ENCODE measurements around the gene USP13.

The USP13 gene

GRCh38 chr3:179702271-179702947 lies 49.6 kb downstream of the USP13 start:
- TF ChIP-seq, protein P1, sequence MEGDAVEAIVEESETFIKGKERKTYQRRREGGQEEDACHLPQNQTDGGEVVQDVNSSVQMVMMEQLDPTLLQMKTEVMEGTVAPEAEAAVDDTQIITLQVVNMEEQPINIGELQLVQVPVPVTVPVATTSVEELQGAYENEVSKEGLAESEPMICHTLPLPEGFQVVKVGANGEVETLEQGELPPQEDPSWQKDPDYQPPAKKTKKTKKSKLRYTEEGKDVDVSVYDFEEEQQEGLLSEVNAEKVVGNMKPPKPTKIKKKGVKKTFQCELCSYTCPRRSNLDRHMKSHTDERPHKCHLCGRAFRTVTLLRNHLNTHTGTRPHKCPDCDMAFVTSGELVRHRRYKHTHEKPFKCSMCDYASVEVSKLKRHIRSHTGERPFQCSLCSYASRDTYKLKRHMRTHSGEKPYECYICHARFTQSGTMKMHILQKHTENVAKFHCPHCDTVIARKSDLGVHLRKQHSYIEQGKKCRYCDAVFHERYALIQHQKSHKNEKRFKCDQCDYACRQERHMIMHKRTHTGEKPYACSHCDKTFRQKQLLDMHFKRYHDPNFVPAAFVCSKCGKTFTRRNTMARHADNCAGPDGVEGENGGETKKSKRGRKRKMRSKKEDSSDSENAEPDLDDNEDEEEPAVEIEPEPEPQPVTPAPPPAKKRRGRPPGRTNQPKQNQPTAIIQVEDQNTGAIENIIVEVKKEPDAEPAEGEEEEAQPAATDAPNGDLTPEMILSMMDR (IDR thresholded peaks at IDR 0.05; ENCODE audit: poor library complexity, severe bottlenecking): no peak
- Histone ChIP-seq H3K4me3 (ENCODE audit: severe bottlenecking) (no peak overlapping the region), H3K27me3 (ENCODE audit: insufficient read depth, poor library complexity, severe bottlenecking) (no peaks in the 10 kb centered on the region), H3K36me3 (ENCODE audit: low read depth) (no peaks in the 10 kb centered on the region), H3K27ac (ENCODE audit: poor library complexity, severe bottlenecking) (no peak overlapping the region), H3K9me3 (ENCODE audit: severe bottlenecking) (no peaks in the 10 kb centered on the region), H3K4me1 (ENCODE audit: insufficient read depth, poor library complexity, severe bottlenecking) (no peaks in the 10 kb centered on the region)
- ATAC-seq (ENCODE audit: low read depth) (no peak), DNase-seq (ENCODE audit: low spot score) (no peak)

GRCh38 chr3:179703816-179704215 lies 51.0 kb downstream of the USP13 start:
- TF ChIP-seq, protein P1 (IDR thresholded peaks at IDR 0.05; ENCODE audit: poor library complexity, severe bottlenecking): no peak
- Histone ChIP-seq H3K4me1 (ENCODE audit: insufficient read depth, poor library complexity, severe bottlenecking) (no peaks in the 10 kb centered on the region), H3K9me3 (ENCODE audit: severe bottlenecking) (no peaks in the 10 kb centered on the region), H3K27ac (ENCODE audit: poor library complexity, severe bottlenecking) (no peak overlapping the region), H3K27me3 (ENCODE audit: insufficient read depth, poor library complexity, severe bottlenecking) (no peaks in the 10 kb centered on the region), H3K4me3 (ENCODE audit: severe bottlenecking) (no peak overlapping the region), H3K36me3 (ENCODE audit: low read depth) (no peaks in the 10 kb centered on the region)
- no peak for ATAC-seq (ENCODE audit: low read depth)
- no peak for DNase-seq (ENCODE audit: low spot score)

GRCh38 chr3:179706233-179706632 lies 53.4 kb downstream of the USP13 start:
- H3K36me3 ChIP-seq (ENCODE audit: low read depth): peaks cover 7% of the 10 kb centered on the region
- no peaks in the 10 kb centered on the region for H3K9me3 ChIP-seq (ENCODE audit: severe bottlenecking)
- no peak for DNase-seq (ENCODE audit: low spot score)
- TF ChIP-seq, protein P1 (IDR thresholded peaks at IDR 0.05; ENCODE audit: poor library complexity, severe bottlenecking): no peak
- ATAC-seq (ENCODE audit: low read depth): no peak
- no peaks in the 10 kb centered on the region for H3K4me1 ChIP-seq (ENCODE audit: insufficient read depth, poor library complexity, severe bottlenecking)
- no peaks in the 10 kb centered on the region for H3K27me3 ChIP-seq (ENCODE audit: insufficient read depth, poor library complexity, severe bottlenecking)
- H3K4me3 ChIP-seq (ENCODE audit: severe bottlenecking): no peak overlapping the region
- H3K27ac ChIP-seq (ENCODE audit: poor library complexity, severe bottlenecking): no peak overlapping the region

DNA sequence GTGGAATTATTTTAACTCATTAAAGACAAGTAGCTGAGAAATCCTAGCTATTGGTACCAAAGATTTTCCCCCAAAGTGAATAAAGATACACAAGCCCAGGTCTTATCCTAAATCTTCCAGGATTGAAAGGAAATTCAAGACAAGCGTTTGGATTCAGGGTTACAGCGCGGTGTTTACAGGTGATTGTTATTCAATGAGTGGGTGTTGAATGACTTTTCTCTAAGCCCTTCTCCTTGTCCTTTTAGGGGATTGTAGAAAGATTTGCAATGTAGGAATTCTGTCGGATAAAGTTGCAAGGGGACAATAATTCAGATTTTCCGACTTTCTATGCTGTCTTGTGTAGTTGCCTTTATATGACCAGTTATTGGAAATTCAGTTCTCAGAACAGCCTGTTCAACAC lies 57.2 kb downstream of the USP13 start:
- Histone ChIP-seq H3K27me3 (ENCODE audit: insufficient read depth, poor library complexity, severe bottlenecking) (no peaks in the 10 kb centered on the region), H3K36me3 (ENCODE audit: low read depth) (peaks cover 15% of the 10 kb centered on the region), H3K27ac (ENCODE audit: poor library complexity, severe bottlenecking) (no peak overlapping the region), H3K4me3 (ENCODE audit: severe bottlenecking) (no peak overlapping the region), H3K9me3 (ENCODE audit: severe bottlenecking) (no peaks in the 10 kb centered on the region), H3K4me1 (ENCODE audit: insufficient read depth, poor library complexity, severe bottlenecking) (no peaks in the 10 kb centered on the region)
- no peak for ATAC-seq (ENCODE audit: low read depth)
- no peak for DNase-seq (ENCODE audit: low spot score)
- TF ChIP-seq, protein P1 (IDR thresholded peaks at IDR 0.05; ENCODE audit: poor library complexity, severe bottlenecking): no peak

GRCh38 chr3:179713643-179714090 lies 60.8 kb downstream of the USP13 start:
- no peak overlapping the region for H3K4me3 ChIP-seq (ENCODE audit: severe bottlenecking)
- ATAC-seq (ENCODE audit: low read depth): no peak
- peaks cover 15% of the 10 kb centered on the region for H3K36me3 ChIP-seq (ENCODE audit: low read depth)
- no peak for DNase-seq (ENCODE audit: low spot score)
- H3K27ac ChIP-seq (ENCODE audit: poor library complexity, severe bottlenecking): no peak overlapping the region
- no peaks in the 10 kb centered on the region for H3K4me1 ChIP-seq (ENCODE audit: insufficient read depth, poor library complexity, severe bottlenecking)
- H3K27me3 ChIP-seq (ENCODE audit: insufficient read depth, poor library complexity, severe bottlenecking): no peaks in the 10 kb centered on the region
- H3K9me3 ChIP-seq (ENCODE audit: severe bottlenecking): no peaks in the 10 kb centered on the region
- TF ChIP-seq, protein P1 (IDR thresholded peaks at IDR 0.05; ENCODE audit: poor library complexity, severe bottlenecking): no peak
